GM12878 (cell line): ENCODE data around the gene LIPK. TPM values are rescaled to one million over a fixed set of nuclear protein-coding genes. Genes with fewer than 3 reads are reported as not detected.

Source experiments
- CEBPZ ChIP-seq: fragments of 150-350 bp; IDR thresholded peaks from 2 replicates; pipeline ENCODE4 v1.6.1; 2016; ENCODE audit warnings: low read depth, low read length
- E2F8 ChIP-seq: fragments of 450-650 bp; IDR thresholded peaks from 2 replicates; pipeline ENCODE4 v1.6.1; 2018; ENCODE audit warnings: mild to moderate bottlenecking, low read depth, moderate library complexity; ENCODE audit not compliant: partially characterized antibody
- ELK1 ChIP-seq: IDR thresholded peaks from 2 replicates; pipeline ENCODE4 v1.6.1; 2012; ENCODE audit warnings: low read depth, low read length, improper control_type of control experiment
- MXI1 ChIP-seq: fragments of 150-350 bp; IDR thresholded peaks from 2 replicates; pipeline ENCODE4 v1.6.1; 2011; ENCODE audit warnings: low read depth, mild to moderate bottlenecking, inconsistent platforms, low read length, improper control_type of control experiment
- NR2C2 ChIP-seq: IDR thresholded peaks from 2 replicates; pipeline ENCODE4 v1.6.1; 2011; ENCODE audit warnings: borderline replicate concordance, low read depth; ENCODE audit not compliant: control insufficient read depth, insufficient read length
- POLR2A ChIP-seq: IDR thresholded peaks from 2 replicates; pipeline ENCODE4 v1.6.1; 2011; ENCODE audit warnings: low read depth, mild to moderate bottlenecking, low read length
- YY1 ChIP-seq: IDR thresholded peaks from 2 replicates; pipeline ENCODE4 v1.6.1; 2011; ENCODE audit warnings: low read depth, mild to moderate bottlenecking, low read length
- ZNF217 ChIP-seq: fragments of 450-650 bp; IDR thresholded peaks from 2 replicates; pipeline ENCODE4 v1.6.1; 2017; ENCODE audit warnings: antibody characterized with exemption, mild to moderate bottlenecking
- ZNF274 ChIP-seq: IDR thresholded peaks from one replicate; pipeline ENCODE4 v1.8.0; 2011; ENCODE audit not compliant: insufficient read length, insufficient read depth
- ZNF384 ChIP-seq: IDR thresholded peaks from 2 replicates; pipeline ENCODE4 v1.6.1; 2012; ENCODE audit warnings: low read depth, mild to moderate bottlenecking, low read length, improper control_type of control experiment, borderline replicate concordance
- polyA plus RNA-seq, 11 experiments: library from polyadenylated mRNA; depleted of rRNA in 4 of 11; unstranded in 6 of 11; stranded (reverse) in 5 of 11; fragments of >200 nt; fragmentation: Nextera tagmentation in 4 of 11; fragmentation: Illumina TruSeq in 1 of 11; extraction: Ambion mirVana in 4 of 11; extraction: Trizol in 1 of 11; gene quantifications; 1 replicate in 1 of 11; 2 replicates in 10 of 11; pipeline versions ENCODE4 v1.2.1 to v1.2.3, GENCODE V29; 2011 to 2016; ENCODE audit warnings: inconsistent platforms in 2 of 11, missing spikeins in 2 of 11, low read depth in 1 of 11
- total RNA-seq, 4 experiments: library from RNA; depleted of rRNA in 3 of 4; stranded (reverse); fragments of >200 nt in 3 of 4; fragmentation: Illumina TruSeq in 1 of 4; extraction: Trizol in 1 of 4; gene quantifications; 2 replicates each; pipeline versions ENCODE4 v1.2.1 to v1.2.3, GENCODE V29; 2013 to 2021

LIPK gene
- total and polyA plus RNA-seq, 10 of the 15 experiments (the other 5 are each of a cell fraction or from before 2014, with no cell fraction given), result not detected

GRCh38 chr10:88769384-88769783 is 63.3 kb downstream of the LIPK start (continued):
- TF ChIP-seq E2F8 (no peak), POLR2A (no peak), MXI1 (no peak), NR2C2 (no peak), ELK1 (no peak), ZNF217 (no peak), CEBPZ (no peak), ZNF384 (no peak), ZNF274 (no peak), YY1 (no peak)
